Measurements from ENCODE around the gene KCNQ5. TPM values are rescaled to one million over a fixed set of nuclear protein-coding genes. Genes with fewer than 3 reads are reported as not detected.

Gene KCNQ5
- total and polyA plus RNA-seq, 10 of the 15 experiments (the other 5 are each of a cell fraction or from before 2014, with no cell fraction given) = 0.60 to 16.2 (median 3.2) TPM

DNA sequence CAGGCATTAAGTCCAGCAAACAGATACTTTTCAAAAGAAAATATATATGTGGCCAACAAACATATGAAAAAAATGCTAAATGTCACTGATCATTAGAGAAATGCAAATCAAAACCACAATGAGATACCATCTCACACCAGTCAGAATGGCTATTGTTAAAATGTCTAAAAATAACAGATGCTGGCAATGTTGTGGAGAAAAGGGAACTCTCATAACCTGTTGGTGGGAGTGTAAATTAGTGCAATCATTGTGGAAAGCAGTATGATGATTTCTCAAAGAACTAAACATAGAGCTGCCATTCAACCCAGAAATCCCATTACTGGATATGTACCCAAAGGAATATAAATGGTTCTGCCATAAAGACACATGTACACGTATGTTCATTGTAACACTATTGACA, 20.6 kb downstream of the KCNQ5 start:
- Histone ChIP-seq H3K4me1 (ENCODE audit: control insufficient read depth, insufficient read depth, low read length) (peaks cover 6% of the 10 kb centered on the region; the same call in 1 of the 2 replicates), H4K20me1 (ENCODE audit: control insufficient read depth, insufficient read depth) (no peaks in the 10 kb centered on the region), H3K4me2 (ENCODE audit: control insufficient read depth, insufficient read depth) (no peak overlapping the region), H2AFZ (ENCODE audit: control insufficient read depth, low read depth, low read length) (no peak overlapping the region), H3K4me3 (no peak overlapping the region), H3K36me3 (ENCODE audit: control insufficient read depth in 2 of 2, insufficient read depth in 2 of 2, low read length in 1 of 2) (no peaks in the 10 kb centered on the region; a peak in 1 of 4 replicates), H3K27me3 (replicated peaks in 1 of 2; ENCODE audit: control insufficient read depth in 2 of 2, insufficient read depth in 2 of 2, low read length in 1 of 2) (no peaks in the 10 kb centered on the region), H3K79me2 (ENCODE audit: control insufficient read depth, insufficient read depth, low read length) (peaks cover 56% of the 10 kb centered on the region), H3K9me3 (replicated peaks; ENCODE audit: control insufficient read depth, insufficient read depth, low read length) (no peaks in the 10 kb centered on the region; the same call in 2 of the 3 replicates), H3K9ac (ENCODE audit: control insufficient read depth, insufficient read depth, low read length) (no peak overlapping the region), H3K27ac (ENCODE audit: control insufficient read depth, insufficient read depth) (no peak overlapping the region)
- RAD21 ChIA-PET (ENCODE audit: unreplicated experiment) = interaction anchor here (0.7 to 11.1 kb wide), 7 partner anchors 11 to 487 kb away, joined by 3 to 172 read pairs (median 9); partner anchors contain the start of gene KCNQ5
- in situ Hi-C loops (cut with MboI) (no loop called here), intact Hi-C loops (cut with micrococcal nuclease; ENCODE audit: unreplicated experiment) (no loop called here)
- ATAC-seq = peak; percentile 72
- DNase-seq (ENCODE audit: low read depth, low spot score) = no peak
- 92% methylated on average over 1 of the region's 1 CpG for WGBS (ENCODE audit: insufficient coverage, insufficient replicate concordance, low lambda C conversion rate, missing lambda C conversion rate)
- no peak for FAIRE-seq
- SMC1A ChIA-PET (ENCODE audit: uncharacterized antibody, unreplicated experiment) = interaction anchor here (1.2 to 12.1 kb wide), 13 partner anchors 9 to 488 kb away, joined by 3 to 163 read pairs (median 6); no protein-coding TSS in a partner anchor
- CTCF ChIA-PET = interaction anchor here (0.8 to 5.6 kb wide), 11 partner anchors 9 to 488 kb away, joined by 3 to 53 read pairs (median 5); partner anchors contain the start of gene KCNQ5
- POLR2A ChIA-PET = interaction anchor here (0.7 to 1.7 kb wide), 4 partner anchors 22 to 440 kb away, joined by 3 to 7 read pairs (median 4); no protein-coding TSS in a partner anchor
- BruUV-seq (replicated peaks) = no TSS peak
- peak; percentile 80 to 88 for TF ChIP-seq IKZF2 (IDR thresholded peaks at IDR 0.05)
- peak in 1 of 2 experiments; percentile 49; a peak in 2 of 4 replicates for TF ChIP-seq EP300 (IDR thresholded peaks at IDR 0.05; ENCODE audit: borderline replicate concordance in 1 of 2, control insufficient read depth in 1 of 2, low read depth in 2 of 2, low read length in 2 of 2)
- peak; percentile 88 for TF ChIP-seq MEF2B (IDR thresholded peaks at IDR 0.05; ENCODE audit: partially characterized antibody, poor library complexity, severe bottlenecking)
- TF ChIP-seq RUNX3 (IDR thresholded peaks at IDR 0.05; ENCODE audit: low read length) = peak; percentile 52
- TF ChIP-seq ZNF207 (IDR thresholded peaks at IDR 0.05; ENCODE audit: borderline replicate concordance) = no peak
- TF ChIP-seq, protein P1, sequence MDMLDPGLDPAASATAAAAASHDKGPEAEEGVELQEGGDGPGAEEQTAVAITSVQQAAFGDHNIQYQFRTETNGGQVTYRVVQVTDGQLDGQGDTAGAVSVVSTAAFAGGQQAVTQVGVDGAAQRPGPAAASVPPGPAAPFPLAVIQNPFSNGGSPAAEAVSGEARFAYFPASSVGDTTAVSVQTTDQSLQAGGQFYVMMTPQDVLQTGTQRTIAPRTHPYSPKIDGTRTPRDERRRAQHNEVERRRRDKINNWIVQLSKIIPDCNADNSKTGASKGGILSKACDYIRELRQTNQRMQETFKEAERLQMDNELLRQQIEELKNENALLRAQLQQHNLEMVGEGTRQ (IDR thresholded peaks at IDR 0.05; ENCODE audit: borderline replicate concordance, low read depth, low read length) = no peak
- TF ChIP-seq ZNF274 (IDR thresholded peaks at IDR 0.05; ENCODE audit: insufficient read depth, insufficient read length) = no peak
- TF ChIP-seq DPF2 (IDR thresholded peaks at IDR 0.05) = peak; percentile 37; the same call in 1 of the 2 replicates
- TF ChIP-seq ATF7 (IDR thresholded peaks at IDR 0.05; ENCODE audit: low read depth) = peak; percentile 76; the same call in 1 of the 2 replicates
- no peak for TF ChIP-seq RAD21 (IDR thresholded peaks at IDR 0.05; ENCODE audit: insufficient read depth, low read depth, low read length)
- TF ChIP-seq, protein P2, sequence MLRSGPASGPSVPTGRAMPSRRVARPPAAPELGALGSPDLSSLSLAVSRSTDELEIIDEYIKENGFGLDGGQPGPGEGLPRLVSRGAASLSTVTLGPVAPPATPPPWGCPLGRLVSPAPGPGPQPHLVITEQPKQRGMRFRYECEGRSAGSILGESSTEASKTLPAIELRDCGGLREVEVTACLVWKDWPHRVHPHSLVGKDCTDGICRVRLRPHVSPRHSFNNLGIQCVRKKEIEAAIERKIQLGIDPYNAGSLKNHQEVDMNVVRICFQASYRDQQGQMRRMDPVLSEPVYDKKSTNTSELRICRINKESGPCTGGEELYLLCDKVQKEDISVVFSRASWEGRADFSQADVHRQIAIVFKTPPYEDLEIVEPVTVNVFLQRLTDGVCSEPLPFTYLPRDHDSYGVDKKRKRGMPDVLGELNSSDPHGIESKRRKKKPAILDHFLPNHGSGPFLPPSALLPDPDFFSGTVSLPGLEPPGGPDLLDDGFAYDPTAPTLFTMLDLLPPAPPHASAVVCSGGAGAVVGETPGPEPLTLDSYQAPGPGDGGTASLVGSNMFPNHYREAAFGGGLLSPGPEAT (IDR thresholded peaks at IDR 0.05; ENCODE audit: low read depth) = peak; percentile 52; the same call in 1 of the 2 replicates
- TF ChIP-seq ZNF384 (IDR thresholded peaks at IDR 0.05; ENCODE audit: borderline replicate concordance, low read depth, low read length) = 0 out of 2 replicates have a peak, but pooled peaks have one; percentile 26
- peak; percentile 27; the same call in 1 of the 2 replicates for TF ChIP-seq SPI1 (IDR thresholded peaks at IDR 0.05; ENCODE audit: borderline replicate concordance, insufficient read depth, low read depth, low read length)
- TF ChIP-seq NFYB (IDR thresholded peaks at IDR 0.05; ENCODE audit: insufficient read depth, low read depth, low read length) = no peak
- no peak for TF ChIP-seq KDM1A (IDR thresholded peaks at IDR 0.05; ENCODE audit: borderline replicate concordance)
- no peak for TF ChIP-seq GATAD2B (conservative IDR thresholded peaks at IDR 0.05; ENCODE audit: low read depth)
- no peak for TF ChIP-seq ASH2L (IDR thresholded peaks at IDR 0.05; ENCODE audit: borderline replicate concordance, low read depth)
- TF ChIP-seq, protein P3, sequence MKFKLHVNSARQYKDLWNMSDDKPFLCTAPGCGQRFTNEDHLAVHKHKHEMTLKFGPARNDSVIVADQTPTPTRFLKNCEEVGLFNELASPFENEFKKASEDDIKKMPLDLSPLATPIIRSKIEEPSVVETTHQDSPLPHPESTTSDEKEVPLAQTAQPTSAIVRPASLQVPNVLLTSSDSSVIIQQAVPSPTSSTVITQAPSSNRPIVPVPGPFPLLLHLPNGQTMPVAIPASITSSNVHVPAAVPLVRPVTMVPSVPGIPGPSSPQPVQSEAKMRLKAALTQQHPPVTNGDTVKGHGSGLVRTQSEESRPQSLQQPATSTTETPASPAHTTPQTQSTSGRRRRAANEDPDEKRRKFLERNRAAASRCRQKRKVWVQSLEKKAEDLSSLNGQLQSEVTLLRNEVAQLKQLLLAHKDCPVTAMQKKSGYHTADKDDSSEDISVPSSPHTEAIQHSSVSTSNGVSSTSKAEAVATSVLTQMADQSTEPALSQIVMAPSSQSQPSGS (IDR thresholded peaks at IDR 0.05; ENCODE audit: low read length) = peak; percentile 19; the same call in 1 of the 2 replicates

Measured in GM12878 (cell line).